ENCODE data around the gene FAM193B.
A peak's percentile ranks its signal among the peaks of the same experiment; 100 is the strongest.
"Not testable (repeated sequence)": the region's sequence is repeated elsewhere in the genome, so short reads cannot be mapped to it uniquely, and the experiment has no call there.

Gene FAM193B

GRCh38 chr5:177535125-177535524, 19.2 kb downstream of the FAM193B start:
- no peak for DNase-seq

DNA sequence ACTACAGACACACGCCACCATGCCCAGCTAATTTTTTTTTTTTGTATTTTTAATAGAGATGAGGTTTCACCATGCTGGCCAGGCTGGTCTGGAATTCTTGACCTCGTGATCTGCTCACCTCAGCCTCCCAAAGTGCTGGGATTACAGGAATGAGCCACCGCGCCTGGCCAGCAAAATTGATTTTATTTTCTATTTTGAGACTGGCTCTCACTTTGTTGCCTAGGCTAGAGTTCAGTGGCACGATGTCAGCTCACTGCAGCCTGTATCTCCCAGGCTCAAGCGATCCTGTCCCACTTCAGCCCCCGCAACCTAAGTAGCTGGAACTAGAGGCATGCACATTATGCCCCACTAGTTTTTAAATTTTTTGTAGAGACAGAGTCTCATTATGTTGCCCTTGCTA, 19.9 kb downstream of the FAM193B start:
- DNase-seq = not testable (repeated sequence)

DNA sequence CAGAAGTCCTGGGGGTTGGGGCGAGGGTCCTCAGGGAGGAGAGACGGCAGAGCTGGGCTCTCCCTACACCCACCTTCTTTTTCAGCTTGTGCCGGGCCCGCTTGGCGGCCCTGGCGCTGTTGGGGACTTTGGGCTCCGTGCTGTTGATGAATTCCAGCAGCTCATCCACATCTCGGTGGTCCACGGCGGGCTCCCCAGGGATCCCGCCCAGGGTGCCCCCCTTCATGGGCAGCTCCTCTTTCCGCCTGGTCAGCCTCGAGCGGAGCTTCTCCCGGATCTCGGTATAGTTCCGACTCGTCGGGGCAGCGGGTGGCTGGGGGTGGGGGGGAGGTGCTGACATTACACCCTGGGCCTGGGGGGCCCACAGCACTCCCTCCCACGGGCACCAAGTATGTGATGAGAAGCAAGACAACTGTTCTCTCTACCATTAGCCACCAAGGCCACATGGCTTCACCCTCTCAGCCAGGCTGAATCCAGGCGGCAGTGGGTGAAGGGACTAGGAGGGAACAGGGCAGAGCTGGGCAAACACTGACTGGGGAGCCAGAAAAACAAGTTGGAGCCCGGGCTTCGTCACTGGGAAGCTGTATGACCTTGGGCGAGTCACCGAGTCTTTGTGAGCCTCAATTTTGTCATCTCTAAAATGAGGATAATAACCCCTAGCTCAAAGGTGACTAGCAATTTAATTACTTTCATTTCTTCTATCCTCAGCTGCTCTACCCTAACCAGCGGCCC, 23.0 kb downstream of the FAM193B start:
- no peak for DNase-seq

DNA sequence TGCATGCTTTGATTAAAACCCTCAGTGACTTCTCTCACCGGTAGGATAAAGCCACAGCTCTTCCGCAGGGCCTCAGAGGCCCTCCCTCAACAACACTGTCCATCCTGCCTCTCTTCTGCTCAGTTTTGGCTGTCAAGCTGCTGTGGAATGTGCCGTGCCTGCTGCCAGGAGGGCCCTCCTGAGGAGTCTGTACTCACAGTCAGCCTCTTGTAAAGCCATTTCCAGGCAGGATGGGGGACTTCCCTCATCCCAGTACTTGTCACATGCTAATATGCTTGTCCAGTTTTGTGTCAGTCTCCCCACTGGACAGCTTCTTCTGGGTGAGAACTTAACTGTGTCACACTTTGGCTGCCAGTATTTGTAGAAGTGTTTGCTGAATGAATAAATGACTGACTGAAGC, 23.7 kb downstream of the FAM193B start:
- no peak for DNase-seq

- peak; percentile 67 for DNase-seq
These were observed 24.8 kb downstream of the FAM193B start for GRCh38 chr5:177529247-177530203.

DNA sequence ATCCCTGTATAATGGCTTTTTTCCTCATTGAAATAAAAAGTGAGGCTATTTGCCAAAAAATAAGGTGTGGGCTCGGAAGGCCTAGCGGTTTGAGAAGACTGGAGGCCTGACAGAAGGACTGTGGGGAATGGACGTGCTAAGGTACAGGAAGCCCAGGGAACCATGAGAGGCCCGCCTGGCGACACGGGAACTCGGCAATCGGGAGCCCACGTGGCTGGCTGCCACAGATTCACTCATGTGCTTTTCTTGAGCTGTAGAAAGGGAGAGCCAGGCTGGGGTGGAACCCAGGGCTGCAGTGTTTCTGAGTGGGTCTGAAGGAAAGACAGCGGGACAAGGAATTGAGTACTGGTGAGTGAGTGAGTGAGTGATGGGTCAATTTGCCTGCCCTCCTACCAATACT, 25.7 kb downstream of the FAM193B start:
- DNase-seq = no peak

- DNase-seq = no peak
These were observed 26.8 kb downstream of the FAM193B start for GRCh38 chr5:177527595-177527994.

- DNase-seq = no peak
These were observed 27.6 kb downstream of the FAM193B start for GRCh38 chr5:177526791-177527190.

DNA sequence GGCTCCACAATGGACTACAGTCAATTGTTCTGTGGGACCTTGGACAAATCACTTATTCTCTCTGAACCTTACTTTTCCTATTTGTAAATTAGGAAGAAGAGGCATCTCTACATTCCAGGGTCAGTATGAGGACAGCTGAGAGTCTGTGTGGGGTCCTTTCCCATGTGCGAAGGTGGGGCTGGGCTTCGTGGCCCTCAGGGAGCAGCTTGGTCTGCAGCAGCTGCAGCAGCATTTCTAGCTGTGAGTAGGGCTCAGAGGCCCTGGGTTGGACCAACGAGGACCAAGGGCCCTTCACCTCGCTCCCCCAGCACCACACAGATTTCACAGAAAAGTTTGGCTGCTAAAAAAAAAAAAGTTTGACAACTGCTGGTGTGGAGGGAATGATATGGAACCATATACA, 28.2 kb downstream of the FAM193B start:
- DNase-seq = no peak

GRCh38 chr5:177524941-177525655, 29.3 kb downstream of the FAM193B start:
- no peak for DNase-seq

- no peak for DNase-seq
These were observed 29.8 kb downstream of the FAM193B start for GRCh38 chr5:177524539-177524900.

GRCh38 chr5:177523711-177524538, 30.4 kb downstream of the FAM193B start:
- DNase-seq = no peak

- DNase-seq = no peak
These were observed 33.3 kb downstream of the FAM193B start for GRCh38 chr5:177520916-177521513.

GRCh38 chr5:177520271-177520670, 34.1 kb downstream of the FAM193B start:
- DNase-seq = no peak

- no peak for DNase-seq
These were observed 34.7 kb downstream of the FAM193B start for GRCh38 chr5:177519463-177520235.

DNA sequence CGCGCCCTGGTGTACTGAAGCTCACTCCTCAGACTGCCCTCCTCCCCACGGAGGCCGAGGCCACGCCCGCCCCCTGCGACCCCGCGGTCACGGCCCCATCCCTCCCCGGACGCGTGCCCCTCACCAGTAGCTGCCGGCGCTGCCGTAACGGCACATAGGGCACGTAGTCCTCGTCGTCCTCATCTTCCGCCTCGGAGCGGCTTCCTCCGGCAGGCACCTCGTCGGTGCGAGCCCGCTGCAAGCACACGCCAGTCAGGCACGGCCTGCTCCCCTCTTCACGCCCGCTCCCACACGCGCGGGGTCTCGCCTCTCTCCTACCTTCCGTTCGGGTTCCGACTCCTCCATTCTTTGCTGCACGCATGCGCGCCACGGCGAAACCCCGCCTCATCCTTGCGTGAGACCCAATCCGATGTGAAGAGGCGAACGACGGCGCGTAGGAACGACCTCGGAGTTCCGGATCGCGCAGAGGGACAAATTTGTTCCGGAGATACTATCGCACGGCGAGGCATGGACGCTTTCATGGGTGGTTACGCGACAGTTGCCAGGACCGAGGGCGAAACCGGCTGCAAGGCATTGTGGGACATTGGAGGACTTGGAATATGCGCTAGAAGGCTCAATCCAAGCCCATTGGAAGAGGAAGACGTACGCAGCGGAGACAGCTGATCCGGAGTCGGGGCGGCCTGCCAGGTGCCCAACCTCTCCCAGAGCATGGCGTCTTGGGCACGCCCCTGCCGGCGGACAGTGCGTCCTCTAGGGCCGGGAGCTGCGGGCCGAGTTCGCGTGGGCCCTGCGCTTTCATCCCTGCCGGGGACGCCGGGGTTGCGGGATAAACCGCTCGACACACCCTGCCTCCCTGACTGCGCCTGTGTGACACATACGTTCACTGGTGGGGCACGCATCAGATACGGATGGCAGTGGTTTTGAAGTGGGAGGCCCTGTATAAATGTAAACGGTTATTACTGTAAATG, 37.5 kb downstream of the FAM193B start, which contains the start of gene DDX41:
DDX41 (minus strand) TSS at position 361 of the 968 bp plus-strand sequence; CDS start at position 345, 16 bp downstream.
- peak; percentile 99 for DNase-seq

DNA sequence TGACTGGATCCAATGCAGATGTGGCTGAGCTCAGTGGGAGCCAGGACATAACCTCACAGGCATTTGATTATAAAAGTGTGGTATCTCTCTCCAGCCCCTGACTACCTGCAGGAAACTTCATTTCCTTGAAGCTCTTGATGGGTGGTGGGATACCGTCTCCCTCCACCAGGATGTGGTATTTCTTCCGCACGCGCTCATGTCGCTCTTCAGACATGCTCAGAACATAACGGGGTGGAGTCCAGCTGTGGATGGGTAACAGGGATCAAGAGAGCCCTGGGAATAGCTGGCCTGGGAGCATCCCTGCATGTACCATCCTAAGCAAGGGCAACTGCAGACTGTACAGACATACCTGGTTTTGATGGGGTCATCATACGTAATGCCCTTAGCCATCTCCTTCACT, 38.8 kb downstream of the FAM193B start:
- DNase-seq = no peak

GRCh38 chr5:177514541-177514940, 39.8 kb downstream of the FAM193B start:
- DNase-seq = no peak

GRCh38 chr5:177513500-177513899, 40.9 kb downstream of the FAM193B start:
- DNase-seq = no peak
